Activated naive CD8-positive, alpha-beta T cell treated with anti-CD3 and anti-CD28 coated beads, Interleukin-2, amount 10 ng/mL, durations not matched to agents 7 days and 5 days (primary cell): ENCODE data around the gene ARID4B. TPM values are rescaled to one million over a fixed set of nuclear protein-coding genes. Genes with fewer than 3 reads are reported as not detected.
A peak's percentile ranks its signal among the peaks of the same experiment; 100 is the strongest.
"Not testable (repeated sequence)": the region's sequence is repeated elsewhere in the genome, so short reads cannot be mapped to it uniquely, and the experiment has no call there.

Source experiments
- ATAC-seq: fragments of 150-1000 bp; cut with Tn5 transposase; one replicate; pipeline ENCODE4 v1.10.0; 2021; ENCODE audit warnings: low read depth, moderate library complexity
- POLR2A ChIA-PET: fragments of 350-600 bp; sonication (Branson Sonifier 250); formaldehyde crosslinking; loops from one replicate; lab custom pipeline; 2021; ENCODE audit warnings: antibody characterized with exemption; lab: Charles Lee
- DNase-seq: peaks from one replicate; pipeline ENCODE4 v3.0.0; 2021
- H3K27ac Mint-ChIP-seq: one replicate; pipeline ENCODE4 v1.8.0; 2022; ENCODE audit warnings: mild to moderate bottlenecking, mixed read lengths
- H3K27me3 Mint-ChIP-seq: one replicate; pipeline ENCODE4 v1.8.0; 2022; ENCODE audit warnings: mild to moderate bottlenecking, moderate library complexity, mixed read lengths
- H3K36me3 Mint-ChIP-seq: one replicate; pipeline ENCODE4 v1.8.0; 2021; ENCODE audit warnings: mild to moderate bottlenecking, mixed read lengths
- H3K4me1 Mint-ChIP-seq: one replicate; pipeline ENCODE4 v1.8.0; 2021; ENCODE audit warnings: mixed read lengths
- H3K4me3 Mint-ChIP-seq: one replicate; pipeline ENCODE4 v1.8.0; 2022; ENCODE audit warnings: mild to moderate bottlenecking, moderate library complexity, mixed read lengths
- H3K9me3 Mint-ChIP-seq: one replicate; pipeline ENCODE4 v1.8.0; 2021; ENCODE audit warnings: mixed read lengths
- total RNA-seq, 2 experiments: library from RNA; stranded (reverse); gene quantifications; one replicate each; pipeline ENCODE4 v1.2.3, GENCODE V29; 2021

Gene ARID4B
- total RNA-seq, 2 experiments from 2014 or later = 62.3 to 66.6 TPM

GRCh38 chr1:235206533-235207208, 121.3 kb downstream of the ARID4B start:
- Mint-ChIP-seq H3K27me3 (no peaks in the 10 kb centered on the region), H3K4me1 (peaks cover 17% of the 10 kb centered on the region), H3K27ac (peak overlapping the region; percentile 78), H3K9me3 (no peaks in the 10 kb centered on the region), H3K36me3 (peaks cover 28% of the 10 kb centered on the region), H3K4me3 (peak overlapping the region; percentile 49)
- peak; percentile 80 for ATAC-seq
- POLR2A ChIA-PET = interaction anchor here (1.4 kb wide), 1 partner anchor 46 kb away, joined by 4 read pairs; the partner anchor contains the start of gene RBM34
- DNase-seq = no peak

GRCh38 chr1:235205687-235206086, 122.3 kb downstream of the ARID4B start:
- peaks cover 14% of the 10 kb centered on the region for H3K4me1 Mint-ChIP-seq
- ATAC-seq (no peak), DNase-seq (no peak)
- H3K27me3 Mint-ChIP-seq = no peaks in the 10 kb centered on the region
- POLR2A ChIA-PET = interaction anchor here (0.6 kb wide), 1 partner anchor 45 kb away, joined by 3 read pairs; no protein-coding TSS in a partner anchor
- no peaks in the 10 kb centered on the region for H3K9me3 Mint-ChIP-seq
- H3K4me3 Mint-ChIP-seq = no peak overlapping the region
- H3K36me3 Mint-ChIP-seq = peaks cover 23% of the 10 kb centered on the region
- H3K27ac Mint-ChIP-seq = peak overlapping the region; percentile 2

- DNase-seq (no peak), ATAC-seq (no peak)
- Mint-ChIP-seq H3K4me3 (no peak overlapping the region), H3K4me1 (peaks cover 16% of the 10 kb centered on the region), H3K9me3 (no peaks in the 10 kb centered on the region), H3K27me3 (no peaks in the 10 kb centered on the region), H3K36me3 (peaks cover 17% of the 10 kb centered on the region), H3K27ac (no peak overlapping the region)
- POLR2A ChIA-PET = no interaction called here
Measured at GRCh38 chr1:235203428-235203827, 124.6 kb downstream of the ARID4B start.

GRCh38 chr1:235202447-235202846, 125.5 kb downstream of the ARID4B start:
- H3K27me3 Mint-ChIP-seq, H3K9me3 Mint-ChIP-seq, H3K4me3 Mint-ChIP-seq, H3K27ac Mint-ChIP-seq, ATAC-seq, DNase-seq, POLR2A ChIA-PET: not testable (repeated sequence)
- Mint-ChIP-seq H3K4me1 (peaks cover 15% of the 10 kb centered on the region), H3K36me3 (peaks cover 17% of the 10 kb centered on the region)

GRCh38 chr1:235199441-235199840, 128.5 kb downstream of the ARID4B start:
- POLR2A ChIA-PET = no interaction called here
- no peak for DNase-seq
- Mint-ChIP-seq H3K4me1 (peaks cover 2% of the 10 kb centered on the region), H3K27ac (no peak overlapping the region), H3K27me3 (no peaks in the 10 kb centered on the region), H3K36me3 (peaks cover 9% of the 10 kb centered on the region), H3K4me3 (no peak overlapping the region), H3K9me3 (no peaks in the 10 kb centered on the region)
- ATAC-seq = no peak

GRCh38 chr1:235190431-235190830, 137.5 kb downstream of the ARID4B start:
- H3K36me3 Mint-ChIP-seq = peaks cover 18% of the 10 kb centered on the region
- peaks cover 5% of the 10 kb centered on the region for H3K4me1 Mint-ChIP-seq
- no peak overlapping the region for H3K4me3 Mint-ChIP-seq
- DNase-seq (no peak), ATAC-seq (no peak)
- H3K27ac Mint-ChIP-seq = no peak overlapping the region
- H3K27me3 Mint-ChIP-seq = no peaks in the 10 kb centered on the region
- POLR2A ChIA-PET = interaction anchor here (1.1 kb wide), 1 partner anchor 25 kb away, joined by 5 read pairs; no protein-coding TSS in a partner anchor
- H3K9me3 Mint-ChIP-seq = no peaks in the 10 kb centered on the region

- no peak for ATAC-seq
- Mint-ChIP-seq H3K27me3 (no peaks in the 10 kb centered on the region), H3K9me3 (no peaks in the 10 kb centered on the region), H3K4me3 (no peak overlapping the region), H3K36me3 (peaks cover 19% of the 10 kb centered on the region), H3K4me1 (peaks cover 6% of the 10 kb centered on the region), H3K27ac (no peak overlapping the region)
- DNase-seq = no peak
- POLR2A ChIA-PET = interaction anchor here (0.6 kb wide), 1 partner anchor 57 kb away, joined by 8 read pairs; no protein-coding TSS in a partner anchor
Measured at GRCh38 chr1:235187316-235187715, 140.7 kb downstream of the ARID4B start.

- peaks cover 8% of the 10 kb centered on the region for H3K4me1 Mint-ChIP-seq
- H3K27ac Mint-ChIP-seq = peak overlapping the region; percentile 2
- H3K4me3 Mint-ChIP-seq = no peak overlapping the region
- no peaks in the 10 kb centered on the region for H3K9me3 Mint-ChIP-seq
- H3K36me3 Mint-ChIP-seq = peaks cover 21% of the 10 kb centered on the region
- ATAC-seq = no peak
- POLR2A ChIA-PET = no interaction called here
- no peaks in the 10 kb centered on the region for H3K27me3 Mint-ChIP-seq
- DNase-seq = no peak
Measured at GRCh38 chr1:235181561-235182245, 146.3 kb downstream of the ARID4B start.

- no peaks in the 10 kb centered on the region for H3K9me3 Mint-ChIP-seq
- ATAC-seq (no peak), DNase-seq (no peak)
- POLR2A ChIA-PET = no interaction called here
- H3K4me1 Mint-ChIP-seq = peaks cover 8% of the 10 kb centered on the region
- peaks cover 23% of the 10 kb centered on the region for H3K36me3 Mint-ChIP-seq
- no peak overlapping the region for H3K4me3 Mint-ChIP-seq
- no peak overlapping the region for H3K27ac Mint-ChIP-seq
- no peaks in the 10 kb centered on the region for H3K27me3 Mint-ChIP-seq
Measured at GRCh38 chr1:235180916-235181460, 147.0 kb downstream of the ARID4B start.

- DNase-seq = no peak
- peaks cover 35% of the 10 kb centered on the region for H3K36me3 Mint-ChIP-seq
- POLR2A ChIA-PET = no interaction called here
- ATAC-seq = no peak
- H3K4me3 Mint-ChIP-seq = no peak overlapping the region
- H3K27ac Mint-ChIP-seq = no peak overlapping the region
- peaks cover 1% of the 10 kb centered on the region for H3K4me1 Mint-ChIP-seq
- no peaks in the 10 kb centered on the region for H3K27me3 Mint-ChIP-seq
- H3K9me3 Mint-ChIP-seq = no peaks in the 10 kb centered on the region
Measured at GRCh38 chr1:235176486-235176885, 151.5 kb downstream of the ARID4B start.

GRCh38 chr1:235169986-235170385, 158.0 kb downstream of the ARID4B start:
- ATAC-seq = no peak
- POLR2A ChIA-PET = no interaction called here
- H3K9me3 Mint-ChIP-seq = no peaks in the 10 kb centered on the region

GRCh38 chr1:235168375-235168774, 159.6 kb downstream of the ARID4B start:
- H3K27ac Mint-ChIP-seq = no peak overlapping the region
- POLR2A ChIA-PET = no interaction called here
- H3K36me3 Mint-ChIP-seq = peaks cover 29% of the 10 kb centered on the region
- ATAC-seq (no peak), DNase-seq (no peak)
- no peak overlapping the region for H3K4me3 Mint-ChIP-seq
- H3K4me1 Mint-ChIP-seq = no peaks in the 10 kb centered on the region
- no peaks in the 10 kb centered on the region for H3K9me3 Mint-ChIP-seq
- no peaks in the 10 kb centered on the region for H3K27me3 Mint-ChIP-seq

More at GRCh38 chr1:235169986-235170385, 158.0 kb downstream of the ARID4B start:
- H3K27ac Mint-ChIP-seq = no peak overlapping the region
- H3K4me3 Mint-ChIP-seq = no peak overlapping the region
- no peaks in the 10 kb centered on the region for H3K27me3 Mint-ChIP-seq
- H3K36me3 Mint-ChIP-seq = peaks cover 29% of the 10 kb centered on the region
- no peak for DNase-seq
- H3K4me1 Mint-ChIP-seq = no peaks in the 10 kb centered on the region

- Mint-ChIP-seq H3K9me3 (no peaks in the 10 kb centered on the region), H3K27me3 (no peaks in the 10 kb centered on the region), H3K27ac (peak overlapping the region; percentile 97), H3K4me1 (peaks cover 12% of the 10 kb centered on the region), H3K4me3 (peak overlapping the region; percentile 98), H3K36me3 (peaks cover 19% of the 10 kb centered on the region)
- DNase-seq = no peak
- ATAC-seq = no peak
- POLR2A ChIA-PET = interaction anchor here (0.6 to 2.2 kb wide), 18 partner anchors 12 to 342 kb away, joined by 3 to 18 read pairs (median 4); partner anchors contain the start of genes ARID4B, B3GALNT2, GGPS1 and TOMM20
Measured at GRCh38 chr1:235161685-235162327, 166.2 kb downstream of the ARID4B start.
